NB4 (cell line): ENCODE data around the gene EIF2S2.

Experiments
- DNase-seq: peaks from one replicate; pipeline ENCODE4 v3.0.0; 2010; ENCODE audit warnings: low read depth
- H3K4me3 ChIP-seq: one replicate; pipeline ENCODE4 v1.5.1; 2011; ENCODE audit warnings: mild to moderate bottlenecking, low read depth, low read length, moderate library complexity
- CTCF ChIP-seq: IDR thresholded peaks from one replicate; pipeline ENCODE4 v1.5.1; 2012; ENCODE audit warnings: low read depth, low read length
- MAX ChIP-seq: IDR thresholded peaks from 2 replicates; pipeline ENCODE4 v1.6.1; 2011; ENCODE audit warnings: low read depth, low read length
- MYC ChIP-seq: IDR thresholded peaks from 2 replicates; pipeline ENCODE4 v1.6.1; 2011; ENCODE audit warnings: low read depth, low read length
- POLR2A ChIP-seq: IDR thresholded peaks from 2 replicates; pipeline ENCODE4 v1.6.1; 2011; ENCODE audit warnings: mild to moderate bottlenecking; ENCODE audit not compliant: insufficient read length; ENCODE audit errors: extremely low read depth

The EIF2S2 gene

GRCh38 chr20:34041226-34041625 is 70.8 kb downstream of the EIF2S2 start:
- TF ChIP-seq MYC: no peak
- no peak for TF ChIP-seq MAX
- no peak for TF ChIP-seq CTCF
- no peak for TF ChIP-seq POLR2A
- no peak overlapping the region for H3K4me3 ChIP-seq
- DNase-seq: no peak

- H3K4me3 ChIP-seq: no peak overlapping the region
- DNase-seq: no peak
- TF ChIP-seq CTCF (no peak), MAX (no peak)
These were observed 71.6 kb downstream of the EIF2S2 start for GRCh38 chr20:34040300-34040995.
